Neutrophil (primary cell): ENCODE data around the gene ASIP.

ENCODE experiments used
- H3K27ac ChIP-seq: fragments of 200-600 bp; sonication (generic); 2 replicates; pipeline ENCODE4 v1.5.1; 2016; ENCODE audit warnings: mild to moderate bottlenecking, moderate library complexity
- H3K27me3 ChIP-seq: fragments of 200-600 bp; sonication (generic); 2 replicates; pipeline ENCODE4 v1.6.0; 2016; ENCODE audit warnings: mild to moderate bottlenecking
- H3K36me3 ChIP-seq: fragments of 200-600 bp; sonication (generic); 2 replicates; pipeline ENCODE4 v1.5.1; 2017
- H3K4me1 ChIP-seq, 2 experiments: fragments of 200-600 bp in 1 of 2; sonication (generic) in 1 of 2; 1 replicate in 1 of 2; 2 replicates in 1 of 2; pipeline versions ENCODE4 v1.5.1 to v1.6.1; 2013 to 2016; ENCODE audit warnings: low read depth in 1 of 2, low read length in 1 of 2, mild to moderate bottlenecking in 1 of 2, moderate library complexity in 1 of 2; ENCODE audit not compliant: control insufficient read depth in 1 of 2, insufficient read depth in 1 of 2
- H3K4me3 ChIP-seq, 2 experiments: fragments of 200-600 bp in 1 of 2; sonication (generic) in 1 of 2; 1 replicate in 1 of 2; 2 replicates in 1 of 2; pipeline ENCODE4 v1.5.1; 2013 to 2016; ENCODE audit warnings: low read depth in 1 of 2, low read length in 1 of 2, mild to moderate bottlenecking in 1 of 2, moderate library complexity in 1 of 2
- H3K9me3 ChIP-seq: fragments of 200-600 bp; sonication (generic); 2 replicates; pipeline ENCODE4 v1.5.1; 2016
- TF ChIP-seq, protein P1 (sequence below): fragments of 200-600 bp; sonication (generic); IDR thresholded peaks from 2 replicates; pipeline ENCODE4 v1.5.1; 2016; ENCODE audit warnings: antibody characterized with exemption

Gene ASIP

DNA sequence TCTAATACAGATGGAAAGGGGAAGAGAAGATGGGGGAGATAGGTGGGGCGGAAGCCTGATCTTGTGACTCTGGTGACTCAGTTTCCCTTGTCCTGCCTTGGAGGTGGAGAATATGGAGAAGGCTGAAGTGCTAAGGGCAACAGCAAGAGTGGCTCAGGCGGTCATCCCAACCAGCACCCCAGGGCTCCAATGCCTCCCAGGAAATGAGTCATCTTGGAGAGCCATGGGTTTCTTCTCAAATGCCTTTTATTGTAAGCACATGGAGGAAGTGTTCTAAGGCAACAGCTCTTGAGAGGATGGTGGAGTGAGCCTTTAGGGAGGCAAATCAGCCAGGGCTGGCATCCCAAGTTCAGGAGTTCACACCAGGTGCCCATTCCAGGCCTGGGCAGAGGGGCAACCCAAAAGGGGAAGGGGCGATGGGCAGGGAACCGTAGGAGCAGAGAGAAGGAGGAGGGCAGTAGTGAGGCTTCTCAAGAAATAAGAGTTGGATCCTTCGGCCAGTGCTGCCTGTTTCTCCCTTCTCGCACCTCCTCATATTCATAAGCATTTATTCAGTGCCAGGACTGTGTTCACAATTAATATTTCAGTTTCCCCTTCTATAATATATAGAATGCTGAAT, 75.1 kb downstream of the ASIP start:
- peaks cover 14 to 16% of the 10 kb centered on the region in 2 experiments for H3K4me1 ChIP-seq
- TF ChIP-seq, protein P1, sequence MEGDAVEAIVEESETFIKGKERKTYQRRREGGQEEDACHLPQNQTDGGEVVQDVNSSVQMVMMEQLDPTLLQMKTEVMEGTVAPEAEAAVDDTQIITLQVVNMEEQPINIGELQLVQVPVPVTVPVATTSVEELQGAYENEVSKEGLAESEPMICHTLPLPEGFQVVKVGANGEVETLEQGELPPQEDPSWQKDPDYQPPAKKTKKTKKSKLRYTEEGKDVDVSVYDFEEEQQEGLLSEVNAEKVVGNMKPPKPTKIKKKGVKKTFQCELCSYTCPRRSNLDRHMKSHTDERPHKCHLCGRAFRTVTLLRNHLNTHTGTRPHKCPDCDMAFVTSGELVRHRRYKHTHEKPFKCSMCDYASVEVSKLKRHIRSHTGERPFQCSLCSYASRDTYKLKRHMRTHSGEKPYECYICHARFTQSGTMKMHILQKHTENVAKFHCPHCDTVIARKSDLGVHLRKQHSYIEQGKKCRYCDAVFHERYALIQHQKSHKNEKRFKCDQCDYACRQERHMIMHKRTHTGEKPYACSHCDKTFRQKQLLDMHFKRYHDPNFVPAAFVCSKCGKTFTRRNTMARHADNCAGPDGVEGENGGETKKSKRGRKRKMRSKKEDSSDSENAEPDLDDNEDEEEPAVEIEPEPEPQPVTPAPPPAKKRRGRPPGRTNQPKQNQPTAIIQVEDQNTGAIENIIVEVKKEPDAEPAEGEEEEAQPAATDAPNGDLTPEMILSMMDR, result no peak
- no peaks in the 10 kb centered on the region for H3K9me3 ChIP-seq
- no peak overlapping the region for H3K27ac ChIP-seq
- H3K36me3 ChIP-seq, result no peaks in the 10 kb centered on the region
- no peak overlapping the region for H3K4me3 ChIP-seq
- peaks cover 28% of the 10 kb centered on the region for H3K27me3 ChIP-seq
